IMR-90 (cell line): Measurements from ENCODE around the gene DPH6. TPM values are rescaled to one million over a fixed set of nuclear protein-coding genes. Genes with fewer than 3 reads are reported as not detected.

Experiments
- ATAC-seq: fragments of 200-7000 bp; cut with Tn5 transposase; 2 replicates; pipeline ENCODE4 v1.9.1; 2020; ENCODE audit warnings: low read depth, mild to moderate bottlenecking, moderate library complexity
- BruUV-seq: library from RNA; stranded (reverse); fragments of 400-500 nt; replicated peaks from 2 replicates; lab custom pipeline; 2021; lab: Mats Ljungman, UMichigan
- CTCF ChIA-PET: fragments of 300-600 bp; formaldehyde crosslinking; extraction: SDS; loops from one replicate; lab custom pipeline; 2021; ENCODE audit warnings: antibody characterized with exemption; lab: Yijun Ruan, JAX
- POLR2A ChIA-PET: fragments of 300-600 bp; sonication (Branson Sonifier 250); formaldehyde crosslinking; loops from one replicate; lab custom pipeline; 2022; ENCODE audit warnings: antibody characterized with exemption; ENCODE audit not compliant: unreplicated experiment; lab: Charles Lee
- DNase-seq: peaks from one replicate; pipeline ENCODE4 v3.0.0; 2013
- H2AFZ ChIP-seq: replicated peaks from 2 replicates; pipeline ENCODE3; 2013; ENCODE audit warnings: low read length, mild to moderate bottlenecking; ENCODE audit not compliant: poor library complexity
- H2AK5ac ChIP-seq: 2 replicates; pipeline ENCODE4 v1.6.1; 2013; ENCODE audit warnings: low read depth, low read length, inconsistent platforms
- H2AK9ac ChIP-seq: replicated peaks from 2 replicates; pipeline ENCODE3; 2013; ENCODE audit warnings: mild to moderate bottlenecking, low read depth, low read length, moderate library complexity; ENCODE audit not compliant: poor library complexity
- H2BK120ac ChIP-seq: 2 replicates; pipeline ENCODE4 v1.6.1; 2013; ENCODE audit warnings: low read depth, low read length, inconsistent platforms
- H2BK15ac ChIP-seq: 3 replicates; pipeline ENCODE4 v1.6.1; 2013; ENCODE audit warnings: low read depth, low read length, inconsistent platforms
- H2BK20ac ChIP-seq: 2 replicates; pipeline ENCODE4 v1.6.1; 2013; ENCODE audit warnings: low read depth, mild to moderate bottlenecking, inconsistent platforms, low read length, moderate library complexity
- H2BK5ac ChIP-seq: 2 replicates; pipeline ENCODE4 v1.6.1; 2013; ENCODE audit warnings: mild to moderate bottlenecking, low read depth, low read length, inconsistent platforms; ENCODE audit not compliant: poor library complexity, severe bottlenecking
- H3K14ac ChIP-seq: replicated peaks from 2 replicates; pipeline ENCODE4 v1.6.1; 2013; ENCODE audit warnings: low read depth, low read length, inconsistent platforms
- H3K18ac ChIP-seq: 2 replicates; pipeline ENCODE4 v1.6.1; 2013; ENCODE audit warnings: low read depth, low read length, control low read depth
- H3K23ac ChIP-seq: 2 replicates; pipeline ENCODE4 v1.6.1; 2013; ENCODE audit warnings: low read depth, low read length, inconsistent platforms
- H3K27ac ChIP-seq: 2 replicates; pipeline ENCODE4 v1.5.1; 2013; ENCODE audit warnings: mild to moderate bottlenecking, control low read depth, low read length; ENCODE audit not compliant: insufficient read depth
- H3K27me3 ChIP-seq: 2 replicates; pipeline ENCODE4 v1.6.1; 2013; ENCODE audit warnings: low read length; ENCODE audit not compliant: control insufficient read depth, insufficient read depth
- H3K36me3 ChIP-seq: 2 replicates; pipeline ENCODE4 v1.6.1; 2013; ENCODE audit warnings: low read length, mixed read lengths; ENCODE audit not compliant: control insufficient read depth, insufficient read depth
- H3K4ac ChIP-seq: 2 replicates; pipeline ENCODE4 v1.6.1; 2013; ENCODE audit warnings: low read depth, low read length, inconsistent platforms
- H3K4me1 ChIP-seq: 2 replicates; pipeline ENCODE4 v1.6.1; 2013; ENCODE audit warnings: low read length, mixed read lengths; ENCODE audit not compliant: control insufficient read depth, insufficient read depth
- H3K4me2 ChIP-seq: 2 replicates; pipeline ENCODE4 v1.6.1; 2013; ENCODE audit warnings: low read depth, mild to moderate bottlenecking, control low read depth, low read length, moderate library complexity
- H3K4me3 ChIP-seq: 2 replicates; pipeline ENCODE4 v1.5.1; 2013; ENCODE audit warnings: low read depth, mild to moderate bottlenecking, control low read depth, low read length, moderate library complexity; ENCODE audit not compliant: insufficient read depth
- H3K56ac ChIP-seq: 2 replicates; pipeline ENCODE4 v1.6.1; 2013; ENCODE audit warnings: low read length, inconsistent platforms; ENCODE audit not compliant: insufficient read depth; ENCODE audit errors: extremely low read depth
- H3K79me1 ChIP-seq, 2 experiments: 2 replicates each; pipeline ENCODE4 v1.6.1; 2013; ENCODE audit warnings: low read length in 2 of 2, inconsistent platforms in 1 of 2, low read depth in 1 of 2
- H3K9ac ChIP-seq: 2 replicates; pipeline ENCODE4 v1.6.1; 2013; ENCODE audit warnings: low read depth, low read length, control low read depth
- H3K9me1 ChIP-seq: 2 replicates; pipeline ENCODE4 v1.6.1; 2013; ENCODE audit warnings: low read length, inconsistent platforms; ENCODE audit not compliant: insufficient read depth
- H3K9me3 ChIP-seq: 2 replicates; pipeline ENCODE4 v1.6.1; 2013; ENCODE audit warnings: low read length; ENCODE audit not compliant: control insufficient read depth, insufficient read depth
- H4K20me1 ChIP-seq: 2 replicates; pipeline ENCODE4 v1.6.1; 2013; ENCODE audit warnings: low read length, inconsistent platforms; ENCODE audit not compliant: insufficient read depth
- H4K5ac ChIP-seq: 2 replicates; pipeline ENCODE4 v1.6.1; 2013; ENCODE audit warnings: mild to moderate bottlenecking, low read depth, low read length, control low read depth
- H4K8ac ChIP-seq, 2 experiments: 2 replicates each; pipeline ENCODE4 v1.6.1; 2013; ENCODE audit warnings: low read depth in 2 of 2, low read length in 2 of 2, control low read depth in 1 of 2, inconsistent platforms in 1 of 2
- H4K91ac ChIP-seq: 2 replicates; pipeline ENCODE4 v1.6.1; 2013; ENCODE audit warnings: low read depth, low read length, inconsistent platforms; ENCODE audit not compliant: insufficient read depth
- CEBPB ChIP-seq: IDR thresholded peaks from 2 replicates; pipeline ENCODE4 v1.6.1; 2012; ENCODE audit warnings: low read depth, low read length, improper control_type of control experiment
- MXI1 ChIP-seq: IDR thresholded peaks from 2 replicates; pipeline ENCODE4 v1.6.1; 2012; ENCODE audit warnings: low read depth, mild to moderate bottlenecking, low read length, moderate library complexity, borderline replicate concordance
- WGBS, 2 experiments: methylation state at CpG; one replicate each; pipeline versions ENCODE4 v1.1.5 to v1.1.7; 2013; ENCODE audit warnings: missing lambda C conversion rate in 2 of 2; ENCODE audit not compliant: insufficient read length in 1 of 2; ENCODE audit errors: extremely low coverage in 2 of 2; 5-methylcytosine and 5-hydroxymethylcytosine counted together
- dilution Hi-C: fragments of 300-500 bp; cut with HindIII; formaldehyde crosslinking; loops from one replicate; pipeline ENCODE4 v1.14.3; 2018; ENCODE audit warnings: low sequenced_read_pairs; ENCODE audit not compliant: unreplicated experiment
- in situ Hi-C: fragments of 300-500 bp; cut with MboI; formaldehyde crosslinking; loops from 3 replicates; pipeline ENCODE4 v1.14.3; 2019; ENCODE audit warnings: low sequenced_read_pairs, inconsistent platforms, mixed read lengths
- intact Hi-C: fragments of 100-400 bp; cut with micrococcal nuclease; formaldehyde crosslinking; loops from 2 replicates; pipeline ENCODE4 v1.10.0; 2022
- polyA plus RNA-seq, 3 experiments: library from polyadenylated mRNA; depleted of rRNA; stranded (reverse); fragments of >200 nt; gene quantifications; 2 replicates each; pipeline ENCODE4 v1.2.3, GENCODE V29; 2012; ENCODE audit warnings: low replicate concordance in 1 of 3
- total RNA-seq: library from RNA; depleted of rRNA; stranded (reverse); fragments of >200 nt; gene quantifications from 2 replicates; pipeline ENCODE4 v1.2.3, GENCODE V29; 2012
- TF ChIP-seq, protein P1 (sequence below): fragments of 150-350 bp; IDR thresholded peaks from 2 replicates; pipeline ENCODE4 v1.6.1; 2017; ENCODE audit warnings: mild to moderate bottlenecking, antibody characterized with exemption, low read length, low read depth
- TF ChIP-seq, protein P2 (sequence below): conservative IDR thresholded peaks from 2 replicates; pipeline ENCODE4 v1.5.1; 2012; ENCODE audit warnings: mild to moderate bottlenecking, low read depth, low read length, improper control_type of control experiment

DPH6 gene
- total and polyA plus RNA-seq, 2 of the 4 experiments (the other 2 are of a cell fraction): 6.1 to 8.1 TPM

DNA sequence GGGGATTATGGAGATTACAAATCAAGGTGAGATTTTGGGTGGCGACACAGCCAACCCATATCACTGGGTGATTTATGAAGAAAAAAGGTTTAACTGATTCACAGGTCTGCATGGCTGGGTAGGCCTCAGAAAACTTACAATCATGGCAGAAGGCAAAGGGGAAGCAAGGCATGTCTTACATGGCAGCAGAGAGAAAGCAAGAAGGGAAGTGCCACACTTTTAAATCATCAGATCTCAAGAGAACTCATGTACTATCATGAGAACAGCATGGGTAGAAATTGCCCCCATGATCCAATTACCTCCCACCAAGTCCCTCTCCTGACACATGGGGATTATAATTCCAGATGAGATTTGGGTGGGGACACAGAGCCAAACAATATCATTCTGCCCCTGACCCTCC is 59.7 kb downstream of the DPH6 start:
- H3K23ac ChIP-seq: no peak overlapping the region
- ChIA-PET CTCF (no interaction called here), POLR2A (no interaction called here)
- TF ChIP-seq CEBPB (no peak), MXI1 (no peak)
- TF ChIP-seq, protein P1, sequence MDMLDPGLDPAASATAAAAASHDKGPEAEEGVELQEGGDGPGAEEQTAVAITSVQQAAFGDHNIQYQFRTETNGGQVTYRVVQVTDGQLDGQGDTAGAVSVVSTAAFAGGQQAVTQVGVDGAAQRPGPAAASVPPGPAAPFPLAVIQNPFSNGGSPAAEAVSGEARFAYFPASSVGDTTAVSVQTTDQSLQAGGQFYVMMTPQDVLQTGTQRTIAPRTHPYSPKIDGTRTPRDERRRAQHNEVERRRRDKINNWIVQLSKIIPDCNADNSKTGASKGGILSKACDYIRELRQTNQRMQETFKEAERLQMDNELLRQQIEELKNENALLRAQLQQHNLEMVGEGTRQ: no peak
- TF ChIP-seq, protein P2, sequence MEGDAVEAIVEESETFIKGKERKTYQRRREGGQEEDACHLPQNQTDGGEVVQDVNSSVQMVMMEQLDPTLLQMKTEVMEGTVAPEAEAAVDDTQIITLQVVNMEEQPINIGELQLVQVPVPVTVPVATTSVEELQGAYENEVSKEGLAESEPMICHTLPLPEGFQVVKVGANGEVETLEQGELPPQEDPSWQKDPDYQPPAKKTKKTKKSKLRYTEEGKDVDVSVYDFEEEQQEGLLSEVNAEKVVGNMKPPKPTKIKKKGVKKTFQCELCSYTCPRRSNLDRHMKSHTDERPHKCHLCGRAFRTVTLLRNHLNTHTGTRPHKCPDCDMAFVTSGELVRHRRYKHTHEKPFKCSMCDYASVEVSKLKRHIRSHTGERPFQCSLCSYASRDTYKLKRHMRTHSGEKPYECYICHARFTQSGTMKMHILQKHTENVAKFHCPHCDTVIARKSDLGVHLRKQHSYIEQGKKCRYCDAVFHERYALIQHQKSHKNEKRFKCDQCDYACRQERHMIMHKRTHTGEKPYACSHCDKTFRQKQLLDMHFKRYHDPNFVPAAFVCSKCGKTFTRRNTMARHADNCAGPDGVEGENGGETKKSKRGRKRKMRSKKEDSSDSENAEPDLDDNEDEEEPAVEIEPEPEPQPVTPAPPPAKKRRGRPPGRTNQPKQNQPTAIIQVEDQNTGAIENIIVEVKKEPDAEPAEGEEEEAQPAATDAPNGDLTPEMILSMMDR: no peak
- no peak overlapping the region for H3K56ac ChIP-seq
- H3K4me1 ChIP-seq: peaks cover 2% of the 10 kb centered on the region
- no peak overlapping the region for H4K91ac ChIP-seq
- H3K14ac ChIP-seq: no peak overlapping the region
- no CpG with 5 or more reads among the region's 1 CpG for WGBS, 2 experiments
- no peak overlapping the region for H2AK5ac ChIP-seq
- H3K36me3 ChIP-seq: 0 out of 2 replicates have a peak, but pooled peaks cover 1% of the 10 kb centered on the region
- H4K8ac ChIP-seq: no peak overlapping the region
- intact Hi-C loops (no loop called here), in situ Hi-C loops (loop anchor here (5.0 kb wide), 1 partner anchor 49 kb away; no protein-coding TSS in a partner anchor), dilution Hi-C loops (no loop called here)
- H2AFZ ChIP-seq: no peak overlapping the region
- DNase-seq: no peak
- H3K27ac ChIP-seq: no peak overlapping the region
- peaks cover 6% of the 10 kb centered on the region; the same call in 1 of the 2 replicates for H3K9me3 ChIP-seq
- H4K5ac ChIP-seq: no peak overlapping the region
- ATAC-seq: no peak
- H2BK20ac ChIP-seq: no peak overlapping the region
- no peak overlapping the region for H2BK15ac ChIP-seq
- H2AK9ac ChIP-seq: no peak overlapping the region
- H3K18ac ChIP-seq: no peak overlapping the region
- no peak overlapping the region for H3K9ac ChIP-seq
- no peak overlapping the region for H3K4ac ChIP-seq
- H3K79me1 ChIP-seq: no peaks in the 10 kb centered on the region
- H4K20me1 ChIP-seq: no peaks in the 10 kb centered on the region
- BruUV-seq: no TSS peak
- no peak overlapping the region for H2BK120ac ChIP-seq
- H3K9me1 ChIP-seq: no peaks in the 10 kb centered on the region
- no peak overlapping the region for H3K4me2 ChIP-seq
- H3K27me3 ChIP-seq: no peaks in the 10 kb centered on the region
- no peak overlapping the region for H3K4me3 ChIP-seq
- H2BK5ac ChIP-seq: no peak overlapping the region
